NAMALWA (cell line): ENCODE measurements around the gene PLRG1.
A peak's percentile ranks its signal among the peaks of the same experiment; 100 is the strongest.

Experiments
- DNase-seq: peaks from one replicate; pipeline ENCODE4 v3.0.0-alpha.2; 2015; ENCODE audit warnings: low spot score

Gene PLRG1

DNA sequence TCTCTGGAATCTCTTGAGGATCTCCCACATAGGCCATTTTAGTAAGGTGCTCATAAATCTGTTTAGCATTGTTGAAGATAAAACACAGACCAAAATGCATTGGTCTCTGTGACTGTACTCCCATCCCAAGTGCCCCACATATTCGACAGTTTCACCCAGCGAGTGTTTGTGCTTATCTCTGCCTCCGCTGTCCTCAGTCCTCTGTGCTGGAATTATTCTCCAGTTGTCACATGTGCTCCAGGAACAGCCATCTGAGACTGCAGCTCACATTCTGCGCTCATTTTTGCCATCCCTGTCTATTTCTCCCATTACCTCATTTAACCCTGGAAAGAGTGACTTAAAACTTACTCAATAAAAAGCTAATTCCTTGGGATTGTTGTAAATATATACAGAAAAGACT is 31.0 kb downstream of the PLRG1 start:
- no peak for DNase-seq

DNA sequence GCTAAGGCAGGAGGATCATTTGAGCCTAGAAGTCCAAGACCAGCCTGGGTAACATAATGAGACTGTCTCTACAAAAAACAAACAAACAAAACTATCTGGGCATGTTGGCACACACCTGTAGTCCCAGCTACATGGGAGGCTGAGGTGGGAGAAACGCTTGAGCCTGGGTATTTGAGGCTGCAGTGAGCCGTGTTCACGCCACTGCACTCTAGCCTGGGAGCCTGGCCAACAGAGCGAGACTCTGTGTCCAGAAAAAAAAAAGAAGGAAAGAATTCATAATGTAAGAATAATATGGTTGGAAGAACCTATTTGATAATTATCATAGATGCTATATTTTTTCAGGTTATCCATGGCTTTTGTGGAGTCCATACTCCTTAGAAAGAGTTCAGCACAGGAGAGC is 32.6 kb downstream of the PLRG1 start:
- DNase-seq = no peak

DNA sequence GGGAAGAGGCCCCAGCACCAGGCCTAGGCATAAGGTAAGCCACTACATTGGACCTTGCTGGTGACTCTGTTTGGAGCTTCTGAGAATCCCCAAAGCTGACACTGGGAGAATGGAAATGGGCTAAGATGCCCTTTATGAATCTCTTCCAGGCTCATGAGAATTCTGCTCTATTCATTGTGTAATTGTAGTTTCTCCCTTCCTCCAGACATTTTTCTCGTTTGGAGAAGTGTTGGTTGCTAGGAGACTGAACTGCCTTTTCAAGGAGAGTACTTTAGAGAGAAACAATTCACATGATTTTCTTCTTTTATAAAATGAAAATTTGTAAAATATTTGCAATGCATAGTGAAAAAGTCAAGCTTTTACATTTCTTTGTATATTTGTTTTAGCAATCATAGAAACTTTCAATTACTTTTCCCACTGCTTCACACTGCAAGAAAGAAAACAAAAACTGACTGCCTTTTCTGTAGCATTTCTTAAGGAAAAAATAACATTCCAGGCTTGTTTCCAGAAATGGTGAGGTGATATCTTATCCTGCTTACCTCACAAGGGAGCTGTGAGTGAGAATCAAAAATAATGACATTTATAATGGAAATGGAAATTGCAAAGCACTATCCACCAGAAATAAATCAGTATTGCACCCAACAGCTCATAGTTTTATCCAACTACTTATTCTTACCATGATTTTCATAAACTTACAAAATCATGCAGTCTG is 33.7 kb downstream of the PLRG1 start:
- DNase-seq = no peak

DNA sequence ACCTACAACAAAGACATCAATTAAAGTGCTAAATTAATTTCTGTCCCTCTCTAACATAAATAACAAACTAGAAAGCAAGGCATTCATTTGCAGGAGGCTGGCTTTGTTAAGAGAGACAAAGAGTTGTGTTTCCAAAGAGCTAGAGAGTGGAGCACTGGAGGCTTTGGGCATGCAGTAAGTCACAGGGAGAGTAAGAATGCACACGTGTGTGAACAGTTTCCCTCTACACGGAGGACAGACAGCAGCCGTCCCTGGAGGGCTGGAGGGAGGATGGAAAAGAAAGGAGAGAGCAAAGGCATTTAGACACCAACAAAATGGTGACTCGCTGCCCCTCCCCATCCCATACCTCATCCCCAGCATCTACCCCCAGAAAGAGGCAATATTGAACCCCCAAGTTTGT is 38.2 kb downstream of the PLRG1 start:
- no peak for DNase-seq

DNA sequence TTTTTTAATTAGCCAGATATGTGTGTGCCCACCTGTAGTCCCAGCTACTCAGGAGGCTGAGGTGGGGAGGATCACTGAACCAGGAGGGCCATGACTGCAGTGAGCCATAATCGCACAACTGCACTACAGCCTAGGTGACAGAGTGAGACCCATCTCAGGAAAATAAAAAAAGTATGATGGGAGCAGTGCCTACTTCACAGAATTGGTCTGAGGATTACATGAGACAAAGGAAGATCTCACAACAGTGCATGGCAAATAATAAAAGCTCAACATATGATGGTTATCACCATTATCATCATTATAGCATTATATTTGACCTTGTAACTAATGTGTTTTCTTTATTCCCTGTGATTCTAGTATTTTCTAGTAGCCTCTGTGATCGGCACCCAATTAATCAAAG is 38.7 kb downstream of the PLRG1 start:
- DNase-seq = no peak

DNA sequence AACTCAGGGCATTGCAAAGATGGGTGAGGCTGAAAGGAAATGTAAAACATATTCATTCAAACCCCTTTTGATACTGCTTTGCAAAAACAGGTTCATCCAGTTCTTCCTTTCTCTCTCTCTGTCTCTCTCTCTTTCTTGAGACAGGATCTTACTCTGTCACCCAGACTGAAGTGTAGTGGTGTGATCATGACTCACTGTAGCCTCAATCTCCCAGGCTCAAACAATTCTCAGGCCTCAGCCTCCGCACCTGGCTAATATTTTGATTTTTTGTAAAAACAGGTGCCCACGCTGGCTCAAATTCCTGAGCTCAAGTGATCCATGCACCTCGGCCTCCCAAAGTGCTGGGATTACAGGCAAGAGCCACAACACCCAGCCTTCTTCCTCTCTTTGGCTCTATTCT is 43.0 kb downstream of the PLRG1 start:
- DNase-seq = no peak

DNA sequence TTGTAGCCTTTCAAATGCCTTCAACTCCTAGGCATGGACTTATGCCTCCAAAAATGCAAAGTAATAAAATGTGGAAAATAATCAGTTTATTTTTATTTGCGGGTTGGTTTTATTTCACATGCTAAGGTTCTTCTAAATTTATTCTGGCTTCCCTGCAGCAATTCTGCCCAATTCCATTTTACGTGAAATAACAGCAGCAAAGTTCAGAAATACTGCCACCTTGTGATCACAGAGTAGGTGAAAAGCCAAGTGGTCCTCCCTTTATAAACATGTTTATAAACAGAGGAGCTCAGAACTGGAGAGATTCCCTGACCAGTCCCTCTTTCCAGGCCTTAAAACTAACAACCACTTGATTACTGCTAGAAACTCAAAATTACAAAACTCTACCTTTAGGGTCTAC is 43.9 kb downstream of the PLRG1 start:
- DNase-seq = peak; percentile 66

DNA sequence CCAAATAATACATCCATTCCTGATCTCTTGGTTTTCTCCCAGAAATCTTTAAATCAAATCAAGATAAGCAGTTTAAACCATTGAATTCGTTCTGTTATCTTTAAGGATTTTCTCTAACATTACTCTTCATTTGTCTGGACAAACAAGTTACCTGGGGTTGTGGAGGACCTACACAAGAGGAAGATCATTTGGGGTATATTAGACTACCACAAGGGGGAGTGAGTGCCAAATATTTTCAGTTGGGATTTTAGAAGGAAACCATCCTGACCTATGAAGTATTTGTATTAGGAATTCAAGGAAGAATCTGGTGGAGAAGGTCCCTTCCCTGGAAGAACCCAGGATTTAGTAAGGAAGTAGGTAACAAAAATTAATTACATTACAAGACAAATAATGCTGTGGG is 46.6 kb downstream of the PLRG1 start:
- DNase-seq = peak; percentile 47

DNA sequence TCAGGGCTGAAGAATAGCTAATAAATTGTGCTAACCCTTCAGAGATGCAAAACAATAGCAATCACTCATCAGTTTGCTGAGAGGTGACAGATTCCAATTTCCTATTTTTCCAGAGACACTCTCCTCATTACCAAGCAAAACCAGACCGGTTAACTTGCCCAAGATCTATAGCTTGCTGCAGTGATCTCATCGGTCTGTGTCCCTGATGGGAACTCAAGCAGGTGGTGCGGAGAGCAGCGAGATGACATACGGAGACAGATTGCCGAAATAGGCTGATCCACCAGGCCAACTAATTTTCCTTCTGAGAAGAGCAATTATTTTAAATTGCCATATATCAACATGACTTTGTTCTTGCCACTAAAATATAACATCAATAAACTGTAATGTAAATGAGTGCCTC is 48.1 kb downstream of the PLRG1 start:
- DNase-seq = no peak

DNA sequence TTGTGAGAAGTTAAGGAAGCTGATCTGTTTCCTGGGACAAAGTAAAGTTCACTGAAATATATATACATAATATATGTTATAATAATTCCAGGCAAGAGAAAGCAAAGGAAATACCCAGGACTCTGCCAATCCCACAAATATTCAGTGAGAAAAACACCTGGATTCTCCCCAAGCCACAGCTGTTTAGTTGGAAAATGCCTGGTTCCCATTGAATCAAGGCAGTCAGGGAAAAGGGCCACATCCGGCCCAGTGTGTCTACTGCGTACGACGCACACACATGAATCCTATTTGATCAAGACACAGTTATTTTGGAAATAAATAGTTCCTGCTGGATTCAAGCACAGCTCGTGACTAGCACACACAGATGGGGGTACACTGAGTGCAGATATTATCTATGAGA is 52.3 kb downstream of the PLRG1 start:
- DNase-seq = no peak

DNA sequence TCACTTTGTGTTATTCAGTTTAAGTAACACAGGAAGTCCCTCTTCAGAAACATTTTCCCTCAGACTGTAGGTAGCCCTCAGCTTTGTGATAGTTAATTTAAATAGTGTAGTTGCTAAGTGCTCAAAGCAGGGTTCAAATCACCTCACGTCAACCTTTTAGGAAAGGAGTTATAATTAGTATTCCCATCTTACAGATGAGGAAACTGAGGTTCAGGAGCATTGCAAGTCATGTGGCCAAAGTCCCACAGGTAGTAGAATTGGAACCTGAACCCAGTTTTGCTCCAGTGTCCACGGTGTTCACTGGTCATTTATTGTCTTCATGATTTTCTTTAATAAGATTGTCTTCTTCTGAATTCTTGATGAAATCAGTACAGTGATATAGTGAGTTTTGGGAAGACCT is 54.3 kb downstream of the PLRG1 start:
- DNase-seq = no peak

DNA sequence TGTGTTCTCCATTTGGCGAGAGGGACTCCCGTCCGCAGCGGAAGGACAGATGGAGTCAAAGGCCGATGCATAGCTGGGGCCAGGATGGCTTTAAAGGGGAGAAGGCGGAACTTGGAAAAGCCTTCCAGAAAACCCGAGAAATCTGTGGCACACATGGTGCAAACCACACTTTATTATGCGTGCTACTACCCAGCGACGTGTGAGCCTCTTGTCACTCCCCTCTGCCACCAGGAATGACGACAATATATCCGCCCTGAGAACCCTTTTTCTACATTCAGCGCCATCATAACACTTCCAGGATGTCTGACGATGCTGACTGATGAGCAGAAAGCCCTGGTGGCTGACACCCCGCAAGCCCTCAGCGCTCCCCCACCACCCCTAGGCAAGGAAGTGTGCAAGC is 57.9 kb downstream of the PLRG1 start:
- no peak for DNase-seq

DNA sequence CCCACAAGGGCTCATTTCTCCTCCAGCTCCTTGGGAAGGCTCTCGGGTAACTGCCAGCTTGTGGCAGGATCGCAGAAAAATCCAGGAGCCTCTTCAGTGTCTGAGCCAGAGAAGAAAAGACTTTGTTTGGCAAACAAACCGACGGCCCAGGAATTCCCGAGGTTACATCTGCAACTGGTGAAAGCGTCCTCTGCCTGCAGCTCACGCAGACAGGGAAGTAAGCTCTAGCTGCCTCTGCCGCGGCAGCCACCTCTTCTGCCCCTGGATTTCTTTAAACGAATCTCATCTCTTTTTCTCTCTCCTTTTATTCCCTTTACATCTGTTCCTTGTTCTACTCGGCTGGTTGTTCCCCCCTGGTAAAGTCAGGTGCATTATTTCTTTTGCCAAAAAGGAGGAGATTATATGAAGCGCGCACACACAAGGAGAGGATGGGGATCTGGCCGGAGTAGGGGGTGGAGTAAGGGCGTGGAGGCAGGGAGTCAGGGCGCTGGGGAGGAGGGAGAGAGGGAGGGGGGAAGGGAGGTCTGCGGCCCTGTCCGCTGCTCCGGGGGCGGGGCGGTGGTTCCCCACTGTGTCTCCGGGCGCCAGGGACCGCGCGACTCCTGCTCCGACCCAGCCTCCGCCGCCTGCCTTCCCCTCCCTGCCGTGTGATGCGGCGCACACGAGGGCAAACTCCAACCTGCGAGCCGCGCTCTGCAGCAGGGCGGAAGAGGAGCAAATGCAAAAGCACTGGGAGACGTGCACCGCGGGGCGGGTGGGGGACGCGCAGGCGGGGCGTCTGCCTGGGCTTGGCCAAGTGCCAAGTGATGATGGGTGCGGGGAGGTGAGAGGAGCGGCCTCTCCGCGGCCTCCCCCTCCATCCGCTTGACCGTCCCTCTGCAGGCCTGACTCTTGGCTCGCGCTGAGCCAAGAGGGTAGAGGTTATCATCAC is 58.6 kb downstream of the PLRG1 start, which contains the start of gene DCHS2:
DCHS2 (minus strand) TSS at position 459 of the 931 bp plus-strand sequence; CDS start at position 15, 444 bp downstream.
- no peak for DNase-seq

DNA sequence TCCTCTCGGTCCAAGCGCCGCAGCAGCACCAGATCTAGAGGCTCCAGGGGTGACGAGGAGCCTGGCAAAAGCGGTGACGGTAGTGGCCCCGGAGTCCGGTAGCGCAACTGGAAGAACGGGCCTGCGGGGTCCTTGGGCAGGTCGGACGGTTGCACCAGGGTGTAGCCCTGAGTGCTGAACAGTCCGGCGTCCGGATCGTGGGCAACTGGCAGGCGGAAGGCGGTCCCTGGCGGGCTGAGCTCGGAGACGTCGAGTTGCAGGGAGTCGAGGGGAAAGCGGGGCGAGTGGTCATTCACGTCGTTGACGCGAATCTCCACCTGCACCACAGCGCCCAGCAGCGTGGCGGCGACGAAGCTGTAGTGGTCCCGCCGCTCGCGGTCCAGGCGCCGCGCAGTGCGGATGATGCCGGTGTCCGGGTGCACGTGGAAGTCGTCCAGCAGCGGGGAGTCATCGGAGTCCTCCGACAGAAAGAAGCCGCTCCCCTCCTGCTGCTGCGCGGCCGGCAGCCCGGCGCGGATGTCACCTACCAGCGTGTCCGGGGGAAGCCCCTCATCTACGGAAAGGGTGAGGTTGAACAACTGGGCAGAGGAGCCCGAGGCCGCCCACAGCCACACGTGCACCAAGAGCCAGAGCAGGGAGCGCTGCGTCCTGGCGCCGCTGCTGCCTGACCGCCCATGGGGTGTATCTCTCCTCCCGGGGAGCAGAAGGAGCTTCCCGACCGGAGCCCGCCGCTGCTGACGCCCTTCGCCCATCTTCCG is 59.4 kb downstream of the PLRG1 start:
- no peak for DNase-seq

DNA sequence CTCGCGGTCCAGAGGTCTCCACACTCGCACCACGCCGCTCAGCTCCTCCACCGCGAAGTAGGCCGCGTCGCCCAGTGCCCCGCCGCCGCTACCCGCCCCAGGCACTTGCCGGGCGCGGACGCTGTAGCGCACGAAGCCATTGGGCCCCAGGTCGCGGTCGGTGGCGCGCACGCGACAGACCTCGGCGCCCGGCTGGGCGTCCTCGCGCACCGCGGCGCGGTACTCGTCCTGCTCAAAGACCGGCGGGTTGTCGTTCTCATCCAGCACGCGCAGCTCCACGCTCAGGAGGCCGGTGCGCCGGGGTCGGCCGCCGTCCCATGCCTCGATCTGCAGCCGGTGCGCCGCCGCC is 60.0 kb downstream of the PLRG1 start:
- no peak for DNase-seq

DNA sequence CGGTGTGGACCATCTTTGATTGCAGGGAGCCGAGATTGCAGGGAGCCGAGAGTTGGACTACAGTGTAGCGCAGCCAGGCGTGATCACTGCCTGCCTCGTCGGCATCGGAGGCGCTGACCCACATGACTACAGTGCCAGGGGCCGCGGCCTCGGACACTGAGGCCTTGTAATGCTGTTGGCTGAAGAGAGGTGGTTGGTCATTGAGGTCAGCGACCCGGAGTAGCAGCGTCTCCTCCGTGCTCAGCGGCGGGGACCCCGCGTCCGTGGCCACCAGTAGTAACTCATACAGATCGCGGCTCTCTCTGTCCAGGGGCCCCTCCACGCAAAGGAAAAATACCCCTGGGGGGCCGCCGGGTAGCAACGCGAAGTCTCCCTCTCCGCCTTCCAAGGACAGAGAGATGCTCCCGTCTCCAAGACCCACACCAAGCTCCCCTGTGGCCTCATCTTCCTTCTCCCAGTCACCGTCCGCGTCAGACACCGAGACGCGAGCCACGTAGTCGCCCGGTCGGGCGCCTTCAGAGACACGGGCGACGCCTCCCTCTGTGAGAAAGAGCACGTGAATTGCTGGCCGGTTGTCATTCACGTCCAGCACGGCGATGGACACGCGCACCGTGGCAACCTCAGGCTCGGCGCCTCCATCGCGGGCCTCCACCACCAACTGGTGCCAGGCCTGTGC is 60.5 kb downstream of the PLRG1 start:
- no peak for DNase-seq

DNA sequence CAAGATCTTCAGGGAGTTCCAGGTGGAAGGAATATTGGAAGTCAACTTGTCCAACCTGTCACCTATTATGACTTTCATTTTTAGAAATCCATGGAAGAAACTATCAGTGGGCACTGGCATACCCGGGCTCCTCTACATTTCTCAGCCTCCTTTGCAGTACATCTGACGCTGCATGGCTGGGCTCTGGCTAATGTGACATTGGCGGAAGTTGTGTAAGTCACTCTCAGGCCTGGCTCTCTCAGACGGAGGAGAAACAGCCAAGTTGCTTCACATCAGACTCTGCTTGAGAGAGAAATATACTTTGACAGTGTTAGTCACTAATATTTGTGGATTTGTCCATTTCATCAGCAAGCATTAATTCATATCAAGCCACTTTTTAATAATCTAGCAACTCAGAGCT is 63.1 kb downstream of the PLRG1 start:
- no peak for DNase-seq

DNA sequence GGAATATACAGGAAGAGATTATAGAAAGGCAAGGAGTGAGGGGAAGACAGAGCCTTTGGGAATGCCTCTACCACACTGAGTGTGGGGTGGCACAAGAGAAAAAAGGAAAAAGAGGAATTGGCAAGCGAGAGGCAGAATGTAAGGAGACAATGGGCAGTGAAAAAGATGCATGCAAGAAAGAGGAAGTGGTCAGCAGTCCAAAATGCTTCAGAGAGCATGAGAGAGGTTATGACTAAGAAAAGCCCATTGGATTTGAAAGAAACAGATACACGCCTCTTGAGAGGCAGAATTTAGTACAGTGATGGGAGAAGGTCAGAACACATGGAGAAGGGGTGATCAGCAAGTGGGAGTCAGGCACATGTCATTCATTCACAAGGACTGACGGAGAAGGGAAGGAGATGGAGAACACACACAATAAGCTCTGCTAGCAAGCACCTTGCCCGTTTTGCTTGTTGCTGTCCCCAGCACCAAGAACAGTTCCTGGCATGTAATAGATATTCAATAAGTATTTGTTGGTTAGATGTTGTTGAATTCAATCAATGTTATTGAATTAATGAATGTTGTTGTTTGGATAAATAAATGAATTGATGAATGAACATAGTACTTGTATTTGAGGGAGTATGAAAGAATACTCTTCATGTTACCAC is 65.0 kb downstream of the PLRG1 start:
- peak; percentile 24 for DNase-seq
